Fibroblast of mammary gland (primary cell): Measurements from ENCODE around the gene GNAI1.

Source experiments
- DNase-seq: peaks from one replicate; pipeline ENCODE4 v3.0.0-alpha.2; 2010; ENCODE audit warnings: low read depth
- H3K4me3 ChIP-seq: 2 replicates; pipeline ENCODE4 v1.5.1; 2011; ENCODE audit warnings: low read depth, mild to moderate bottlenecking, low read length, moderate library complexity; ENCODE audit not compliant: control insufficient read depth
- TF ChIP-seq, protein P1 (sequence below): conservative IDR thresholded peaks from 2 replicates; pipeline ENCODE4 v1.5.1; 2011; ENCODE audit warnings: low read depth, low read length, inconsistent platforms; ENCODE audit not compliant: control insufficient read depth, insufficient read depth

Gene GNAI1

DNA sequence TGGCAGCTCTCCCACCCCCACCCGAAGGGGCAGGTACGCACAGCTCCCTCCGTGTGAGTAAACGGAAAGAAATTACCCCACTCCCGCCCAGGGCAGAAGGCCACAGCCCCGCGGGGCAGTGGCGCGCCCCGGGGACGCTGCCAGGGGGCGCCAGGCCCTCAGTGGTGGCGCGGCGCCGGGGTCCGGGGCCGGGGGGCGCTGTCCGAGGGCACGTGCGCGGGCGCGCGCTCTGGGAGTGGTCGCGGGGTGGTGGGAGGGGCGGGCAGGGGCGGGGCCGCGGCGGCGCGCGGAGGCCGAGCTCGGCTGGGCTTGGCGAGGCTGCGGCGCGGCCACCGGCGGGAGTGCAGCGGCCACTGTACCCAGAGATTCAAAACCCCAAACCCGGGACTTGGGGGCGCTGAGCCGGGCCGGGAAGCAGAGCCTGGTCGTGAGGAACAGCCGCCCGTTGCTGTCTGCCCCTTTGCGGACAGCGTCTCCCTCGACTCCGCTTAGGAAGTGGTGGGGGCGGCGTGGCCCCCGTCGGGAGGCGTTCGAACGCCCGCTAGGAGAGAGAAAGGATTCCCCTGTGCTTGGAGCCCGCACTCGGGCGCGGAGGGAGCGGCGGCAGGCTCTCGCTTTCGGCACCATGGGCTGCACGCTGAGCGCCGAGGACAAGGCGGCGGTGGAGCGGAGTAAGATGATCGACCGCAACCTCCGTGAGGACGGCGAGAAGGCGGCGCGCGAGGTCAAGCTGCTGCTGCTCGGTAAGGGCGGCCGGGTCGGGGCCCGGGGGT lies at the start of gene GNAI1:
GNAI1 (plus strand) TSS at position 296 of the 773 bp plus-strand sequence; CDS start at position 626, 330 bp downstream.
- TF ChIP-seq, protein P1, sequence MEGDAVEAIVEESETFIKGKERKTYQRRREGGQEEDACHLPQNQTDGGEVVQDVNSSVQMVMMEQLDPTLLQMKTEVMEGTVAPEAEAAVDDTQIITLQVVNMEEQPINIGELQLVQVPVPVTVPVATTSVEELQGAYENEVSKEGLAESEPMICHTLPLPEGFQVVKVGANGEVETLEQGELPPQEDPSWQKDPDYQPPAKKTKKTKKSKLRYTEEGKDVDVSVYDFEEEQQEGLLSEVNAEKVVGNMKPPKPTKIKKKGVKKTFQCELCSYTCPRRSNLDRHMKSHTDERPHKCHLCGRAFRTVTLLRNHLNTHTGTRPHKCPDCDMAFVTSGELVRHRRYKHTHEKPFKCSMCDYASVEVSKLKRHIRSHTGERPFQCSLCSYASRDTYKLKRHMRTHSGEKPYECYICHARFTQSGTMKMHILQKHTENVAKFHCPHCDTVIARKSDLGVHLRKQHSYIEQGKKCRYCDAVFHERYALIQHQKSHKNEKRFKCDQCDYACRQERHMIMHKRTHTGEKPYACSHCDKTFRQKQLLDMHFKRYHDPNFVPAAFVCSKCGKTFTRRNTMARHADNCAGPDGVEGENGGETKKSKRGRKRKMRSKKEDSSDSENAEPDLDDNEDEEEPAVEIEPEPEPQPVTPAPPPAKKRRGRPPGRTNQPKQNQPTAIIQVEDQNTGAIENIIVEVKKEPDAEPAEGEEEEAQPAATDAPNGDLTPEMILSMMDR = no peak
- DNase-seq = peak; percentile 70
- H3K4me3 ChIP-seq = peak within 1 kb of the TSS; percentile 94

DNA sequence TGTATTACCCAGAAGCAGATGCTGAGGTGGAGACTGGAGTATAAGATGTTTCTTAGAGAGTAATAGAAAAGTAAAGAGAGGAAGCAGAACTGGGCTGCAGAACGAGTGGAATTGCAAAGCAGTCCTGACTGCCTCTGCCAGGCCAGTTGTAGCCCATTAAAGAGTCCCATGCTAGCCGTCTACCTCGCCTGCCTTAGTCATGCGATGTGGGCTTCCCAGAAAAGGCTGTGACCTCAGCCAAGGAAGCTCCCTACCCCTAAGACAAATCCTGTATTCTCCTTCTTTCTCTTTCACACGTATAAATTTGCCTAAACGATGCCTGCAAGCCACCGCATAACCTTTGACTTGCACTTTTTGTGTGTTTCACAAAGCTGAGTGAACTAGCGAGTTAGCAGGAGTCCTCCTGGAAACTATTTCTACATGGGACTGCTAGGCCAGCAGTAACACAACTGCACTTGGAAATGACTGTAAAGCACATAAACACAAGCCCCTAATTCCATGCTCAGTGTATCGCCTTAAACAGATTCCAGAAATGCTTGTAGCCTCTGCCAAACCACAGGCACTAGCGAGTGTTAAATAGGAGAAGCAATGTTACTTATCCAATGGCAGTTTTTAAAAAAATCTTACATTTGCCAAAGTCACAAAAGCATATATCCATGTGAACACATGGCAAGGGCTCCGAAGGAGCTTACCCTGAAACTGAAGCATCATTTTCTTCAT lies 47.4 kb upstream of the GNAI1 start:
- TF ChIP-seq, protein P1 = no peak
- peak; percentile 38 for DNase-seq
- H3K4me3 ChIP-seq = no peak overlapping the region

DNA sequence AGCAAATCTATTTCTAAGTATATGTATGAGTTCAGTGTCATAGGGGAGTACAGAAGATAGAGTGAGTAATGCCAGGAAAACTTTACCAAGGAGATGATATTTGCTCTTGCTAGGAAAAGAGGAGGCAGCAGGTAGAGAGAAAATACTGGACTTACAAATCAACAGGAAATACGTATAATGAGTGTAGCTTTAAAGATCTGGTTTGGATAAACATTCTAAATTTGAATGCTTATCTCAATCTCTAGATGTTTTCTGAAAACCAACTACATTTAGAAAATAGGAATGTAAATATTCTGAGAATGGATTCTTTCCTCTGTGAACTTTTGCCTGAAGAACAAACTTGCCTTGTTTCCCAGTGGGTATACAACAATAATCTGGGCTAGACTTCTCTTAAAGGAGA lies 46.9 kb upstream of the GNAI1 start:
- no peak overlapping the region for H3K4me3 ChIP-seq
- TF ChIP-seq, protein P1 = no peak
- peak; percentile 28 for DNase-seq

DNA sequence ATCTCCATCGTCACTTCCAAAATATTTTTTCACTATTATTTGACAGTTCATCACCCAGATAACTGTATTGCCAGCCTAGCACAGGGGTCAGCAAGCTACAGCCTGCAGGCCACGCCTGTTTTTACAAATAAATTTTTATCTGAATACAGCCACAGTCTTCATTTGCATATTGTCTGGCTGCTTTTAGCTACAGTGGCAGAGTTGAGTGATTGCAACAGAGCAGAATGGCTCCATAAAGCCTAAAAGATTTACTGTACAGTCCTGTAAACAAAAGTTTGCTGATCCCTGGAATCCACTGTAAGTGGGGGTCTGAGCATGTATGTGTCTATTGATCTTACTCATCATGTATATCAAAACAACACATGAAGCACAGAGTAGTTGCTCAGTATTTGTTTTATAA lies 45.9 kb upstream of the GNAI1 start:
- TF ChIP-seq, protein P1 = no peak
- no peak for DNase-seq
- H3K4me3 ChIP-seq = no peak overlapping the region

DNA sequence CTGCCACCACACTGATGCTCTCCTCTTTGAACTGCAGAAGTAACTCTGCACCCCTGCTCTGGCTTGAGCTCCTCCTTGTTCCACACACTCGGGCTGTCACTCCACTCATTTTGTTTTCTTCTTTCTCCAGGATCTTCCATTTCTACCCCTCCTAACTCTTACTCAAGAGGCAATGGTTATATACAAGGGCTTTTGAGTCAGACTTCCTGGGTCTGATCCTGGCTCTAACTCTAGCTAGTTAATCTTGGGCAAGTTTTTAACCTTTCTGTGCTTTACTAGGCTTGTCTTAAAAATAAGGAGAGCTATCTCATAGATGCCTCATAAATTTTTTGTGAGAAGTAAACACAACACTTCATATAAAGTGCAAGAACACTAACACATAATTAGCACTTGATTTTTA lies 45.3 kb upstream of the GNAI1 start:
- TF ChIP-seq, protein P1 = no peak
- peak; percentile 43 for DNase-seq
- no peak overlapping the region for H3K4me3 ChIP-seq

DNA sequence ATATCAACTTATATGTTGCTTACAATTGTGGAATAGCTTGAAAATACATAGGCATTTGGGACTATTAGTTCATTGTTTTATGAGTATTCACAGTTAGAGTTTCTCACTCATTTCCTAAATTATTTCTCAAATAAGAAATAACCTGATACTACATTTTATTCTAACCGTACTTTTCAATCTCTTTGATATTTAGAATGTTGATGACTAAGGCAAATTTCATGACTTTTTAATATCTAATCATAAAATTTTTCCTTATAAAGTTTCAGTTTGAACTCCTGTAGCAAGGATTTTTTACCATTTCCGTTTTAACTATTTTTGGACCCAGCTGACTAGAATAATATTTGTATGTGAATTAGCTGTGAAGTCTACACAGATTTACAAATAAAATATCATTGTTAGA lies 41.3 kb upstream of the GNAI1 start:
- TF ChIP-seq, protein P1 = no peak
- H3K4me3 ChIP-seq = no peak overlapping the region

DNA sequence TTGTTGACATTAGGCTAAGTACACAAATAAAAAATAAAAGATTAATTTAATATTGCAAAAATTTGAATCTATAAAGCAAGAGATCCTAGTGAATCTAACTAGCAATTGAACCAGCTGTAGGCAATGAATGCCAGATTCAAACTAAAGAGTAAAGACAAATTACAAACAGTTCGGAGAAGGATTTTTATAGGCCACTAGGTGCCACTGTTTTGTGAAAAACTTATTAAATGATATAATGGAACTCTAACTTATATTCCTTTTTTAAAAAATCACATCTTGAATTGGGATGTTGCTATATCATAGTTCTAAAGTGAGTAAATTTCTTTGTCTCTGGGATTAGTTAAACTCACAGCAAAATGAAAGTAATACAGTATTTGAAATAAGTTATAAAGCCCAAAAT lies 39.1 kb upstream of the GNAI1 start:
- TF ChIP-seq, protein P1 = peak; percentile 53
- DNase-seq = peak; percentile 43
- no peak overlapping the region for H3K4me3 ChIP-seq

More for the DNA sequence above, 41.3 kb upstream of the GNAI1 start:
- DNase-seq = no peak
